Skeletal muscle satellite cell (primary cell): ENCODE data around the gene ALDOB.

Experiments used
- H3K27me3 ChIP-seq: 2 replicates; pipeline ENCODE4 v1.7.0; 2013; ENCODE audit warnings: low read length; ENCODE audit not compliant: control insufficient read depth, insufficient read depth
- H3K36me3 ChIP-seq: 2 replicates; pipeline ENCODE4 v1.7.0; 2013; ENCODE audit warnings: mild to moderate bottlenecking, control low read depth, low read length; ENCODE audit not compliant: insufficient read depth
- H3K4me1 ChIP-seq: 2 replicates; pipeline ENCODE4 v1.7.0; 2013; ENCODE audit warnings: low read length; ENCODE audit not compliant: control insufficient read depth, insufficient read depth
- H3K4me2 ChIP-seq: 2 replicates; pipeline ENCODE4 v1.7.0; 2013; ENCODE audit warnings: mild to moderate bottlenecking, low read length
- H3K4me3 ChIP-seq: 2 replicates; pipeline ENCODE4 v1.7.0; 2013; ENCODE audit warnings: low read length
- H3K9ac ChIP-seq: 2 replicates; pipeline ENCODE4 v1.7.0; 2013; ENCODE audit warnings: mild to moderate bottlenecking, low read depth, low read length, moderate library complexity
- H3K9me3 ChIP-seq: replicated peaks from 2 replicates; pipeline ENCODE4 v1.7.0; 2013; ENCODE audit warnings: mild to moderate bottlenecking, control low read depth, low read length

ALDOB gene

GRCh38 chr9:101418518-101419430 is 16.8 kb downstream of the ALDOB start:
- Histone ChIP-seq H3K9me3 (no peaks in the 10 kb centered on the region), H3K4me2 (peak overlapping the region; percentile 29), H3K9ac (no peak overlapping the region), H3K27me3 (no peaks in the 10 kb centered on the region), H3K36me3 (no peaks in the 10 kb centered on the region), H3K4me1 (peaks cover 11% of the 10 kb centered on the region), H3K4me3 (no peak overlapping the region)

- no peak overlapping the region for H3K9ac ChIP-seq
- H3K9me3 ChIP-seq = no peaks in the 10 kb centered on the region
- H3K36me3 ChIP-seq = no peaks in the 10 kb centered on the region
- no peak overlapping the region for H3K4me3 ChIP-seq
- no peak overlapping the region for H3K4me2 ChIP-seq
- H3K27me3 ChIP-seq = no peaks in the 10 kb centered on the region
- peaks cover 11% of the 10 kb centered on the region for H3K4me1 ChIP-seq
These were observed 17.6 kb downstream of the ALDOB start for GRCh38 chr9:101417977-101418376.

GRCh38 chr9:101417389-101417788 is 18.2 kb downstream of the ALDOB start:
- Histone ChIP-seq H3K4me2 (no peak overlapping the region), H3K27me3 (no peaks in the 10 kb centered on the region), H3K9me3 (no peaks in the 10 kb centered on the region), H3K9ac (no peak overlapping the region), H3K4me1 (peaks cover 11% of the 10 kb centered on the region), H3K36me3 (no peaks in the 10 kb centered on the region), H3K4me3 (no peak overlapping the region)

- Histone ChIP-seq H3K27me3 (no peaks in the 10 kb centered on the region), H3K36me3 (no peaks in the 10 kb centered on the region), H3K4me1 (peaks cover 11% of the 10 kb centered on the region), H3K4me2 (no peak overlapping the region), H3K9me3 (no peaks in the 10 kb centered on the region), H3K9ac (no peak overlapping the region), H3K4me3 (no peak overlapping the region)
These were observed 20.0 kb downstream of the ALDOB start for GRCh38 chr9:101415578-101415977.

DNA sequence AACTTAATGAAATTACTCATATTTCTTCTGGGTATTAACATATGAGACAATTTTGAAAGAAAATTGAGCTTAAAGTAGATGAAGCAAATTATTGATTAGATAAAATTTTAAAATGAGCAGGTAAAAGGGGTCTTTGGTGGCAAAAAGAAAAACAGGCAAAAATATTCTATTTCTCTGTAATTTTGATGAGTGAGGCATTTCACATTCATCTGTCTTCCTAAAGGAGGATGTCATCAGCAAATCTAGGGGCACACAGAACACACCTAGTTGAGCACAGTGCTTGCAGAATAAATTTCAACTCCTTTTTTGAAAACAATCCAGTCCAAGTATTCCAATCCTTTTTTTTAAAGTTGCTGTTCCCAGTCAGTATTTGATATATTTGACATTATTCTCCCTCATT is 20.7 kb downstream of the ALDOB start:
- peaks cover 2% of the 10 kb centered on the region for H3K9me3 ChIP-seq

DNA sequence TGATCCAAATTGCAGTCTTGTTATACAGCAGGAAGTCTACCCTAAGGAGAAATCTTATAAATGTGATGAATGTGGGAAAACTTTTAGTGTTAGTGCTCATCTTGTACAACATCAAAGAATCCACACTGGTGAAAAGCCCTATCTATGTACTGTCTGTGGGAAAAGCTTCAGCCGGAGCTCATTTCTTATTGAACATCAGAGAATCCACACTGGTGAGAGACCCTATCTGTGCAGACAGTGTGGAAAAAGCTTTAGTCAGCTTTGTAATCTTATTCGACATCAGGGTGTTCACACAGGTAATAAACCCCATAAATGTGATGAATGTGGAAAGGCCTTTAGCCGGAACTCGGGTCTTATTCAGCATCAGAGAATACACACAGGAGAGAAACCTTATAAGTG is 26.5 kb downstream of the ALDOB start:
- H3K4me3 ChIP-seq = no peak overlapping the region
- H3K9me3 ChIP-seq = peaks cover 29% of the 10 kb centered on the region
- peaks cover 62% of the 10 kb centered on the region for H3K36me3 ChIP-seq
- no peaks in the 10 kb centered on the region for H3K4me1 ChIP-seq
- no peak overlapping the region for H3K9ac ChIP-seq
- no peaks in the 10 kb centered on the region for H3K27me3 ChIP-seq
- no peak overlapping the region for H3K4me2 ChIP-seq

More for the DNA sequence above, 20.7 kb downstream of the ALDOB start:
- H3K36me3 ChIP-seq = peaks cover 5% of the 10 kb centered on the region
- H3K4me1 ChIP-seq = peaks cover 11% of the 10 kb centered on the region
- no peak overlapping the region for H3K4me2 ChIP-seq
- H3K4me3 ChIP-seq = no peak overlapping the region
- no peaks in the 10 kb centered on the region for H3K27me3 ChIP-seq
- H3K9ac ChIP-seq = no peak overlapping the region

- Histone ChIP-seq H3K9me3 (peaks cover 29% of the 10 kb centered on the region), H3K4me1 (no peaks in the 10 kb centered on the region), H3K4me3 (no peak overlapping the region), H3K9ac (no peak overlapping the region), H3K27me3 (no peaks in the 10 kb centered on the region), H3K36me3 (peaks cover 68% of the 10 kb centered on the region), H3K4me2 (no peak overlapping the region)
These were observed 27.0 kb downstream of the ALDOB start for GRCh38 chr9:101408374-101409078.

- H3K36me3 ChIP-seq = peaks cover 87% of the 10 kb centered on the region
- H3K27me3 ChIP-seq = no peaks in the 10 kb centered on the region
- no peak overlapping the region for H3K4me3 ChIP-seq
- H3K9me3 ChIP-seq = peaks cover 16% of the 10 kb centered on the region
- no peak overlapping the region for H3K4me2 ChIP-seq
- peaks cover 17% of the 10 kb centered on the region for H3K4me1 ChIP-seq
- H3K9ac ChIP-seq = no peak overlapping the region
These were observed 31.9 kb downstream of the ALDOB start for GRCh38 chr9:101403516-101404285.

GRCh38 chr9:101400120-101400519 is 35.5 kb downstream of the ALDOB start:
- Histone ChIP-seq H3K9ac (peak overlapping the region; percentile 95), H3K4me1 (peaks cover 21% of the 10 kb centered on the region), H3K36me3 (peaks cover 57% of the 10 kb centered on the region), H3K4me3 (peak overlapping the region; percentile 83), H3K9me3 (no peaks in the 10 kb centered on the region), H3K4me2 (peak overlapping the region; percentile 97), H3K27me3 (no peaks in the 10 kb centered on the region)

- Histone ChIP-seq H3K4me1 (peaks cover 21% of the 10 kb centered on the region), H3K36me3 (peaks cover 52% of the 10 kb centered on the region), H3K4me3 (peak overlapping the region; percentile 83), H3K9me3 (no peaks in the 10 kb centered on the region), H3K4me2 (peak overlapping the region; percentile 97), H3K27me3 (no peaks in the 10 kb centered on the region), H3K9ac (peak overlapping the region; percentile 95)
These were observed 36.0 kb downstream of the ALDOB start for GRCh38 chr9:101399643-101399970.

- H3K27me3 ChIP-seq = no peaks in the 10 kb centered on the region
- H3K4me1 ChIP-seq = peaks cover 21% of the 10 kb centered on the region
- H3K36me3 ChIP-seq = peaks cover 46% of the 10 kb centered on the region
- H3K4me3 ChIP-seq = peak overlapping the region; percentile 83
- peak overlapping the region; percentile 97 for H3K4me2 ChIP-seq
- H3K9ac ChIP-seq = peak overlapping the region; percentile 95
- no peaks in the 10 kb centered on the region for H3K9me3 ChIP-seq
These were observed 36.5 kb downstream of the ALDOB start for GRCh38 chr9:101398930-101399642.
